ENCODE data around the gene PROKR2.

DNA sequence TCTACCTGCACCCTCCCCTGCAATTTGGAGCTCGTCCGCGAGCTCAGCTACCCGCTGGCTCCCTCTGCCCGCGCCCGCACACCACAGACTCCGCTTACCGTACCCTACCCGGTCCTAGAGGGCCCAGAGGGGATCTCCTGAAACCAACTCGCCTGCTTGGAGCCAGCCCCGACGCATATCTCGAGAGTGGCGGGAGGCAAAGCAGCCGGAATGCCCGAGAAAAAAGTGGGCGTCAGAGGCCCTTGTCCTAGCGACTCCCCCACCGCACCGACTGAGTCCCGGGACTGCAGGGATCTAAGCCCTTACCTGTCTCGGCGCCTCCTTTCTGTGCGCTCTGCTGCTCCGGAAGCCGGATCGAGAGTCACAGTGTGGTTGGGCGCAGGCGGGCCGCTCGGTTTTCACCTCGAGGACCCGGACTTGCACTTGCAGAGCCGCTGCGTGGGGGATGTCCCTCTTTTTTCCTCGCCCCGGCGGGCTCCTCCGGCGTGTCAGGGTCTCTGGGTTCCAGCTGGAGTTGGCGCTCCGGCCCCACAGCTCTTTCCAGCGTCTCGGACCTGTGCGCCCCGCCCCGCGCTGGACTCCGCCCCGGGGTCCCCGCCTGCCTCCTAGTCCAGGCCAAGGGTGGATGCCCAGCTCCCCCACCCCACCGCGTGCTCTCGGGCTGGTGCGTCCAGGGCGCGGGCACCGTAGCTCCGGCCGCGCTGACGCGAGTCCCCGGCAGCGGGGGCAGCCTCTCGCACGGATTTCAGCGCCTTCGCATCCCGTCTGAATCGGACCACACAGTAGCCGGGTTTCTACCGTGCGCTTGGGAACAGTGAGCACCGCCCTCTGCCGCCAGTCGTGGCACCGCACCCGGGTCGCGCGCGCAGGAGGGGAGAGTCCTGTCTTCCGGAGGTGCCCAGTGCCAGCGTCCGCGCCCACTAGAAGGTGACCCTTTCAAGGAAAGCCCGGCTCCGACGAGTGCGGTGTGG lies at the start of gene PROKR2:
- TF ChIP-seq, protein P1, sequence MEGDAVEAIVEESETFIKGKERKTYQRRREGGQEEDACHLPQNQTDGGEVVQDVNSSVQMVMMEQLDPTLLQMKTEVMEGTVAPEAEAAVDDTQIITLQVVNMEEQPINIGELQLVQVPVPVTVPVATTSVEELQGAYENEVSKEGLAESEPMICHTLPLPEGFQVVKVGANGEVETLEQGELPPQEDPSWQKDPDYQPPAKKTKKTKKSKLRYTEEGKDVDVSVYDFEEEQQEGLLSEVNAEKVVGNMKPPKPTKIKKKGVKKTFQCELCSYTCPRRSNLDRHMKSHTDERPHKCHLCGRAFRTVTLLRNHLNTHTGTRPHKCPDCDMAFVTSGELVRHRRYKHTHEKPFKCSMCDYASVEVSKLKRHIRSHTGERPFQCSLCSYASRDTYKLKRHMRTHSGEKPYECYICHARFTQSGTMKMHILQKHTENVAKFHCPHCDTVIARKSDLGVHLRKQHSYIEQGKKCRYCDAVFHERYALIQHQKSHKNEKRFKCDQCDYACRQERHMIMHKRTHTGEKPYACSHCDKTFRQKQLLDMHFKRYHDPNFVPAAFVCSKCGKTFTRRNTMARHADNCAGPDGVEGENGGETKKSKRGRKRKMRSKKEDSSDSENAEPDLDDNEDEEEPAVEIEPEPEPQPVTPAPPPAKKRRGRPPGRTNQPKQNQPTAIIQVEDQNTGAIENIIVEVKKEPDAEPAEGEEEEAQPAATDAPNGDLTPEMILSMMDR (optimal IDR thresholded peaks at IDR 0.05 in 1 of 3, IDR thresholded peaks at IDR 0.05 in 1 of 3, conservative IDR thresholded peaks at IDR 0.05 in 1 of 3; ENCODE audit: extremely low read depth in 1 of 3, insufficient read depth in 2 of 3, low read length in 3 of 3) = peak in 2 of 3 experiments; percentile 13 to 25
- TF ChIP-seq EZH2 (IDR thresholded peaks at IDR 0.05; ENCODE audit: low read length) = peak; percentile 46
